Measurements from ENCODE around the gene ANAPC1. TPM values are rescaled to one million over a fixed set of nuclear protein-coding genes. Genes with fewer than 3 reads are reported as not detected.
"Not testable (repeated sequence)": the region's sequence is repeated elsewhere in the genome, so short reads cannot be mapped to it uniquely, and the experiment has no call there.

The ANAPC1 gene
- total and polyA plus RNA-seq, 4 donors = 17.4 to 54.6 (median 25.1) TPM

DNA sequence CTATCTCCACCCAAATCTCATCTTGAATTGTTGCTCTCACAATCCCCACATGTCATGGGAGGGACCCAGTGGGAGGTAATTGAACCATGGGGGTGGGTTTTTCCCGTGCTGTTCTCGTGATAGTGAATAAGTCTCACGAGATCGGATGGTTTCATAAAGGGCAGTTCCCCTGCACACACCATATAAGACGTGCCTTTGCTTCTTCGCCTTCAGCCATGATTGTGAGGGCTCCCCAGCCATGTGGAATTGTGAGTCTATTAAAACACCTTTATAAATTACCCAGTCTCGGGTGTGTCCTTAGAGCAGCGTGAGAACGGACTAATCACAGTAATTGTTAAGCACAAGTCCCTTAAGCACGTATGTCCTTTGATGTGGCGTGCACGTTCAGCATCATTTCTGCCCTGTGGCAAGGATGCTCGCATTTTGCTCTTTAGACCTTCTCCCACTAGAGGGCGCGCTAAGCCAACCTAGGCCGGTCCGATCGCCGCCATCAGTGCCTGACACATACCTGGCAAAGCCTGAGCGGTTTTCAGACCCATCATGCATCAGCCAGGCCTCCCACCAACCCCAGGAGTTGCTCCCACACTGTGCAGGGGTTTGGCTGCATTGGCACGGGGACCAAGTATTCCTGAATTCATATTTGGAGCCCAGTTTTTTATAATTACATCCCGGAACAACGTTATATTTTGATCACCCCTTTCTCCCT, 136.4 kb downstream of the ANAPC1 start:
- not testable (repeated sequence) for H3K27me3 ChIP-seq (ENCODE audit: control insufficient read depth, insufficient read depth, low read length); H3K36me3 ChIP-seq (ENCODE audit: control insufficient read depth, insufficient read depth, low read length); DNase-seq (ENCODE audit: low read depth in 4 of 6, low spot score in 6 of 6); H3K27ac ChIP-seq (ENCODE audit: low read depth, low read length); H3K4me1 ChIP-seq (ENCODE audit: control insufficient read depth, insufficient read depth, low read length); H3K4me3 ChIP-seq (ENCODE audit: low read depth, low read length); H3K9me3 ChIP-seq (ENCODE audit: control insufficient read depth, insufficient read depth, low read length)
- 77% methylated on average over 2 of the region's 23 CpGs for WGBS (ENCODE audit: insufficient coverage)

DNA sequence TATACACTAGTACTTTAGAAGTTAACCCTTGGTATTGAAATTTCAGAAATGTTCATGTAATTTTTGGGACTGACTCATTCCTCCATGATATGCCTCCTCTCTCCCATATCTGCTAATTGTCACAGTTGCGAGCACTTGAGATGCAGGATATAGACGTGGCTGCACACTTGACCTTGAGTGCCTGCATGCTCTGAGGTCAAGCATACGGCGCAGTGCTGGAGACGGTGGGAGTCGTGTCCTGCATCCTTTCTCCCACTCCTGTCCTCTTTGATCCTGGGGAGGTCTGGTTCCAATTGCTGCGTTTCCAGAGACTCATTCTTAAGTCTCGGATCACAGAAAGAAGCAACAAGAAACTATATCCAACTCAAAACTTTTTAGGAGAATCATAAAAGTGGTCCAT, 139.2 kb downstream of the ANAPC1 start:
- WGBS (ENCODE audit: insufficient coverage) = 93% methylated on average over 4 of the region's 8 CpGs
- not testable (repeated sequence) for H3K27ac ChIP-seq (ENCODE audit: low read depth, low read length); H3K36me3 ChIP-seq (ENCODE audit: control insufficient read depth, insufficient read depth, low read length)

DNA sequence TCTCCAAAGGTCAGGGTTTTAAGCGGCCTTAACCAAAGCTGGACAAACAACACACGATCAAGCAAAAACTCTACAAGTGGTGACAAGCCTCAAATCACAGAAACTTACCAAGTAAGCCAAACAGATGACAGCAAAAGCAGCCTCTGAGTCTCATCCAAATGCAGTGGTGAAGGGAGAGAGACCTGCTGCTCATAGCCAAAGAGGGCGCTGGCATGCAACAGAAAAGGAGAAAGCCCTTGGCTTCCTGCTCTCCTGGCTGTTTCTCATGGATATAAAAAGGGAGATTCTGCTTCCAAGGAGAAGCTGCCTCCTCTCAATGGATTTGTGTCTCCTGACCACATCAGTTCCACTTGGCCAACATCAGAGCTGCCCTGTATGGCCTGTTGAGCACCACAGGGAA, 142.5 kb downstream of the ANAPC1 start:
- WGBS (ENCODE audit: insufficient coverage) = no CpG with 5 or more reads among the region's 3 CpGs
- H3K36me3 ChIP-seq (ENCODE audit: control insufficient read depth, insufficient read depth, low read length); DNase-seq (ENCODE audit: low read depth in 4 of 6, low spot score in 6 of 6); H3K27ac ChIP-seq (ENCODE audit: low read depth, low read length); H3K9me3 ChIP-seq (ENCODE audit: control insufficient read depth, insufficient read depth, low read length); H3K4me3 ChIP-seq (ENCODE audit: low read depth, low read length); H3K4me1 ChIP-seq (ENCODE audit: control insufficient read depth, insufficient read depth, low read length); H3K27me3 ChIP-seq (ENCODE audit: control insufficient read depth, insufficient read depth, low read length): not testable (repeated sequence)

More for the DNA sequence above, 139.2 kb downstream of the ANAPC1 start:
- not testable (repeated sequence) for H3K9me3 ChIP-seq (ENCODE audit: control insufficient read depth, insufficient read depth, low read length); H3K4me3 ChIP-seq (ENCODE audit: low read depth, low read length); DNase-seq (ENCODE audit: low read depth in 4 of 6, low spot score in 6 of 6); H3K27me3 ChIP-seq (ENCODE audit: control insufficient read depth, insufficient read depth, low read length); H3K4me1 ChIP-seq (ENCODE audit: control insufficient read depth, insufficient read depth, low read length)

DNA sequence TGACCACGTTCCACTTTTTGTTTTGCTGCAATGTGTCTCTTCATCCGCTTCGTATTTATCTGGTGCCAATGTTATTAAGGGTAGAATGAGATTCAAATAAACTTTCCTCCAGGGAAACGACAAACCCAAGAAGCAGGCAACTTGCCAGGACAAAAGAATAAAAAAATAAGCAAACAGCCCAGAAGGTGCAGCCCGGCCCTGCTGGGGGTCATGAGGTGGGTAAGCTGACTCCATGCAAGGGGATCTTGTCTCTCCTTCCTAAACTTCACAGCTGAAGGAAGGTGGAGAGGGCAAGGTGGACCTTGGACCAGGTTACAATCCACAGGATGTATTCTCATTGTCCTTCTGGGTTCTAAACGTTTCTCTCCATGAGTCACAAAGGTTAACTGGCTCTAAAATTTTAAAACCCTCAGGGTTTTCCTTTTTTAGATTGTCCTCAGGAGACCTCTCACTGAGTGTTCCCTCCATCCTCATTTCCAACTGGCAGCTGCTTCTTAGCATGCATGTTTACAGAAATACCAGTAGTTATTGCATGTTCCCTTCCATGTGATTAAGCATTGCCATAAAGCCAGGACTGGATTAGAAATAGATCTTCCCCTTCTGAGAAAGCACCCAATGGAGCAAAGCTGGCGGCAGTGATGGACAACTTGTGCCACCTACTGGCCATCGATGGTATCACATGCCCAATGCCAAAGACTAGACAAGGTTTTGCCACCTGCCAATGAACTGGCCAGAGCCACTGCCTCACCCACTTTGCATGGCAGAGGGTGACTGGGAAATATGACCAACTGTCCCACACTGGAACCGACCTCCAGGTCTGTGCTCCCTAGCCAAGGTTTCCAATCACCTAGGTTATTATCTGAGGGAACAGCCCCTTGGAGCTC, 147.9 kb downstream of the ANAPC1 start:
- H3K27ac ChIP-seq (ENCODE audit: low read depth, low read length); H3K9me3 ChIP-seq (ENCODE audit: control insufficient read depth, insufficient read depth, low read length); H3K27me3 ChIP-seq (ENCODE audit: control insufficient read depth, insufficient read depth, low read length); H3K4me1 ChIP-seq (ENCODE audit: control insufficient read depth, insufficient read depth, low read length); H3K36me3 ChIP-seq (ENCODE audit: control insufficient read depth, insufficient read depth, low read length); H3K4me3 ChIP-seq (ENCODE audit: low read depth, low read length): not testable (repeated sequence)
- 0% methylated on average over 1 of the region's 9 CpGs for WGBS (ENCODE audit: insufficient coverage)
- DNase-seq (ENCODE audit: low read depth in 4 of 6, low spot score in 6 of 6) = peak in 2 of 6 donors; percentile 55 to 61

DNA sequence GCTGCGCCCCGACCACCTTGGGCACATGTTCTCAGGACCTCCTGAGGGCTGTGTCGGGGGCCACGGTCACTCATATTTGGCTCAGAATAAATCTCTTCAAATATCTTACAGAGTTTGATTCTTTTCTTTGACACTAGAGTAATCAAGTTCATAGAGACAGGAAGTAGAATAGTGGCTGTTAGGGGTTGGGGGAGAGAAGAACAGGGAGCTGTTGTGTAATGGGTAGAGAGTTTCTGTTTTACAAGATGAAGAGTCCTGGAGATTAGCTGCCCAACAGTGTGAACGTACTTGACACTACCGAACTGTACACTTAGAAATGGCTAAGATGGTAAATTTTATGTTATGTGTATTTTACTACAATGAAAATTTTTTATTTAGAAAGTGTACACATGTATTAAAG, 148.6 kb downstream of the ANAPC1 start:
- H3K4me1 ChIP-seq (ENCODE audit: control insufficient read depth, insufficient read depth, low read length); H3K36me3 ChIP-seq (ENCODE audit: control insufficient read depth, insufficient read depth, low read length); H3K9me3 ChIP-seq (ENCODE audit: control insufficient read depth, insufficient read depth, low read length); H3K4me3 ChIP-seq (ENCODE audit: low read depth, low read length); H3K27me3 ChIP-seq (ENCODE audit: control insufficient read depth, insufficient read depth, low read length); H3K27ac ChIP-seq (ENCODE audit: low read depth, low read length); DNase-seq (ENCODE audit: low read depth in 4 of 6, low spot score in 6 of 6): not testable (repeated sequence)
- no CpG with 5 or more reads among the region's 6 CpGs for WGBS (ENCODE audit: insufficient coverage)

GRCh38 chr2:111729812-111730458, 154.1 kb downstream of the ANAPC1 start:
- not testable (repeated sequence) for H3K4me1 ChIP-seq (ENCODE audit: control insufficient read depth, insufficient read depth, low read length); H3K27me3 ChIP-seq (ENCODE audit: control insufficient read depth, insufficient read depth, low read length); H3K9me3 ChIP-seq (ENCODE audit: control insufficient read depth, insufficient read depth, low read length); DNase-seq (ENCODE audit: low read depth in 4 of 6, low spot score in 6 of 6); H3K27ac ChIP-seq (ENCODE audit: low read depth, low read length); H3K4me3 ChIP-seq (ENCODE audit: low read depth, low read length); H3K36me3 ChIP-seq (ENCODE audit: control insufficient read depth, insufficient read depth, low read length)
- WGBS (ENCODE audit: insufficient coverage) = no CpG with 5 or more reads among the region's 9 CpGs

GRCh38 chr2:111727611-111728110, 156.3 kb downstream of the ANAPC1 start:
- not testable (repeated sequence) for H3K4me1 ChIP-seq (ENCODE audit: control insufficient read depth, insufficient read depth, low read length); DNase-seq (ENCODE audit: low read depth in 4 of 6, low spot score in 6 of 6)
- WGBS (ENCODE audit: insufficient coverage) = 69% methylated on average over 3 of the region's 16 CpGs

DNA sequence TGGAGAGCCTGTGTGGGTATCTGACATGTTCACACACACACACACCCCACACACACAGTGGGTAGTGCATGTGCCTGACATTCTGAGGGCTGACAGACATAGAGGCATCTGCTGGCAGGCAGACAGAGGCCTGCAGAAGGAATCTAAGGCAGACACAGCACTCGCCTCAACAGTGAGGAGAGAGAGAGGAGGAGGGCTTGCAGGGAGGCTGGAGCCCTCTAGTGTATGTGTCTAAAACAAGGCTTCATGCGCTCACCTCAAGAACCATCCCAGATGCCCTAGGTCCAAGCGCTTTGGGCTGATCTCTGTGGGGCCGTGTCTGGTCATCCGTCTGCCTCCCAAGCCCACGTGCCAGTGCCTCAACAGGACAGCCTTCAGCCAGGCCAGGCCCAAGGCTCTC, 158.3 kb downstream of the ANAPC1 start:
- DNase-seq (ENCODE audit: low read depth in 4 of 6, low spot score in 6 of 6) = peak in 1 of 6 donors; percentile 62
- H3K27ac ChIP-seq (ENCODE audit: low read depth, low read length); H3K4me3 ChIP-seq (ENCODE audit: low read depth, low read length); H3K27me3 ChIP-seq (ENCODE audit: control insufficient read depth, insufficient read depth, low read length); H3K9me3 ChIP-seq (ENCODE audit: control insufficient read depth, insufficient read depth, low read length); H3K4me1 ChIP-seq (ENCODE audit: control insufficient read depth, insufficient read depth, low read length); H3K36me3 ChIP-seq (ENCODE audit: control insufficient read depth, insufficient read depth, low read length): not testable (repeated sequence)
- no CpG with 5 or more reads among the region's 6 CpGs for WGBS (ENCODE audit: insufficient coverage)

More at GRCh38 chr2:111727611-111728110, 156.3 kb downstream of the ANAPC1 start:
- not testable (repeated sequence) for H3K9me3 ChIP-seq (ENCODE audit: control insufficient read depth, insufficient read depth, low read length); H3K27ac ChIP-seq (ENCODE audit: low read depth, low read length); H3K36me3 ChIP-seq (ENCODE audit: control insufficient read depth, insufficient read depth, low read length); H3K27me3 ChIP-seq (ENCODE audit: control insufficient read depth, insufficient read depth, low read length); H3K4me3 ChIP-seq (ENCODE audit: low read depth, low read length)

GRCh38 chr2:111719610-111720009, 164.4 kb downstream of the ANAPC1 start:
- not testable (repeated sequence) for H3K4me1 ChIP-seq (ENCODE audit: control insufficient read depth, insufficient read depth, low read length); DNase-seq (ENCODE audit: low read depth in 4 of 6, low spot score in 6 of 6); H3K9me3 ChIP-seq (ENCODE audit: control insufficient read depth, insufficient read depth, low read length); H3K27ac ChIP-seq (ENCODE audit: low read depth, low read length); H3K4me3 ChIP-seq (ENCODE audit: low read depth, low read length); H3K36me3 ChIP-seq (ENCODE audit: control insufficient read depth, insufficient read depth, low read length); H3K27me3 ChIP-seq (ENCODE audit: control insufficient read depth, insufficient read depth, low read length)
- WGBS (ENCODE audit: insufficient coverage) = 50% methylated on average over 1 of the region's 9 CpGs

Measured in spinal cord (tissue), 10 donors.